ENCODE data around the gene ST3GAL4. TPM values are rescaled to one million over a fixed set of nuclear protein-coding genes. Genes with fewer than 3 reads are reported as not detected.
"Not testable (repeated sequence)": the region's sequence is repeated elsewhere in the genome, so short reads cannot be mapped to it uniquely, and the experiment has no call there.

The ST3GAL4 gene
- total RNA-seq, 1 donor, result 13.8 TPM

GRCh38 chr11:126345283-126345682, 10.2 kb upstream of the ST3GAL4 start:
- H3K27me3 ChIP-seq (ENCODE audit: insufficient read depth, low read length), result no peaks in the 10 kb centered on the region
- no peaks in the 10 kb centered on the region for H3K9me3 ChIP-seq (ENCODE audit: low read depth, low read length)
- no peak overlapping the region for H3K4me3 ChIP-seq (ENCODE audit: insufficient read depth, low read length)
- H2AFZ ChIP-seq (ENCODE audit: low read length), result no peak overlapping the region
- peaks cover 3% of the 10 kb centered on the region for H4K20me1 ChIP-seq (ENCODE audit: insufficient read depth, low read length)
- no peak overlapping the region for H3K4me2 ChIP-seq (ENCODE audit: insufficient read depth, low read length)
- H3K27ac ChIP-seq (ENCODE audit: low read depth, low read length), result no peak overlapping the region
- TF ChIP-seq, protein P1, sequence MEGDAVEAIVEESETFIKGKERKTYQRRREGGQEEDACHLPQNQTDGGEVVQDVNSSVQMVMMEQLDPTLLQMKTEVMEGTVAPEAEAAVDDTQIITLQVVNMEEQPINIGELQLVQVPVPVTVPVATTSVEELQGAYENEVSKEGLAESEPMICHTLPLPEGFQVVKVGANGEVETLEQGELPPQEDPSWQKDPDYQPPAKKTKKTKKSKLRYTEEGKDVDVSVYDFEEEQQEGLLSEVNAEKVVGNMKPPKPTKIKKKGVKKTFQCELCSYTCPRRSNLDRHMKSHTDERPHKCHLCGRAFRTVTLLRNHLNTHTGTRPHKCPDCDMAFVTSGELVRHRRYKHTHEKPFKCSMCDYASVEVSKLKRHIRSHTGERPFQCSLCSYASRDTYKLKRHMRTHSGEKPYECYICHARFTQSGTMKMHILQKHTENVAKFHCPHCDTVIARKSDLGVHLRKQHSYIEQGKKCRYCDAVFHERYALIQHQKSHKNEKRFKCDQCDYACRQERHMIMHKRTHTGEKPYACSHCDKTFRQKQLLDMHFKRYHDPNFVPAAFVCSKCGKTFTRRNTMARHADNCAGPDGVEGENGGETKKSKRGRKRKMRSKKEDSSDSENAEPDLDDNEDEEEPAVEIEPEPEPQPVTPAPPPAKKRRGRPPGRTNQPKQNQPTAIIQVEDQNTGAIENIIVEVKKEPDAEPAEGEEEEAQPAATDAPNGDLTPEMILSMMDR (IDR thresholded peaks at IDR 0.05; ENCODE audit: extremely low read depth, low read depth, low read length), result no peak
- no peaks in the 10 kb centered on the region for H3K36me3 ChIP-seq (ENCODE audit: insufficient read depth, low read length)
- DNase-seq (ENCODE audit: insufficient read length, low spot score, missing footprints), result no peak
- peaks cover 33% of the 10 kb centered on the region for H3K4me1 ChIP-seq (ENCODE audit: insufficient read depth, low read length)
- H3K79me2 ChIP-seq (ENCODE audit: insufficient read depth, low read length), result peaks cover 15% of the 10 kb centered on the region

GRCh38 chr11:126345759-126346585, 9.5 kb upstream of the ST3GAL4 start:
- H3K4me3 ChIP-seq (ENCODE audit: insufficient read depth, low read length), result no peak overlapping the region
- DNase-seq (ENCODE audit: insufficient read length, low spot score, missing footprints), result peak; percentile 84
- peaks cover 3% of the 10 kb centered on the region for H4K20me1 ChIP-seq (ENCODE audit: insufficient read depth, low read length)
- H3K36me3 ChIP-seq (ENCODE audit: insufficient read depth, low read length), result no peaks in the 10 kb centered on the region
- H2AFZ ChIP-seq (ENCODE audit: low read length), result no peak overlapping the region
- no peak overlapping the region for H3K27ac ChIP-seq (ENCODE audit: low read depth, low read length)
- peaks cover 33% of the 10 kb centered on the region for H3K4me1 ChIP-seq (ENCODE audit: insufficient read depth, low read length)
- no peaks in the 10 kb centered on the region for H3K9me3 ChIP-seq (ENCODE audit: low read depth, low read length)
- H3K4me2 ChIP-seq (ENCODE audit: insufficient read depth, low read length), result no peak overlapping the region
- TF ChIP-seq, protein P1 (IDR thresholded peaks at IDR 0.05; ENCODE audit: extremely low read depth, low read depth, low read length), result no peak
- peaks cover 21% of the 10 kb centered on the region for H3K79me2 ChIP-seq (ENCODE audit: insufficient read depth, low read length)
- H3K27me3 ChIP-seq (ENCODE audit: insufficient read depth, low read length), result no peaks in the 10 kb centered on the region

DNA sequence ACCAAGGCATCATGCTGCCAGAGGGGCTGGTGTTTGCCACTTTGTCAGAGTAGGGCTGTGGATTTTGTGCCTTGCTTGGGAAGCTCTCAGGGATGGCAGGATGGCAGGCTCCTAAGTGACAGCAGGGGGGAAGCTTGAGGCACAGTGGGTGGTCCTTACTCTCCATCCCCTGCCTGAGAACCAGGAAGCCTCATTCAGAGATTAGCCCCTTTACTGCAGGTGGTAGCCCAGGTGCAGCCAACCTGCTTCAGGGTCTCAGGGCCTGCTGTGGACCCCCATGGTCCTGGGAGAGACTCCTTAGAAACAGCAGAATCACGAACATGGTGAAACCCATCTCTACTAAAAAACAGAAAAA, 8.9 kb upstream of the ST3GAL4 start:
- peaks cover 27% of the 10 kb centered on the region for H3K79me2 ChIP-seq (ENCODE audit: insufficient read depth, low read length)
- H3K4me1 ChIP-seq (ENCODE audit: insufficient read depth, low read length), result peaks cover 28% of the 10 kb centered on the region
- no peaks in the 10 kb centered on the region for H3K9me3 ChIP-seq (ENCODE audit: low read depth, low read length)
- no peak overlapping the region for H3K4me3 ChIP-seq (ENCODE audit: insufficient read depth, low read length)
- TF ChIP-seq, protein P1 (IDR thresholded peaks at IDR 0.05; ENCODE audit: extremely low read depth, low read depth, low read length), result no peak
- DNase-seq (ENCODE audit: insufficient read length, low spot score, missing footprints), result no peak
- H3K4me2 ChIP-seq (ENCODE audit: insufficient read depth, low read length), result no peak overlapping the region
- no peak overlapping the region for H2AFZ ChIP-seq (ENCODE audit: low read length)
- no peak overlapping the region for H3K27ac ChIP-seq (ENCODE audit: low read depth, low read length)
- peaks cover 3% of the 10 kb centered on the region for H4K20me1 ChIP-seq (ENCODE audit: insufficient read depth, low read length)
- H3K27me3 ChIP-seq (ENCODE audit: insufficient read depth, low read length), result no peaks in the 10 kb centered on the region
- H3K36me3 ChIP-seq (ENCODE audit: insufficient read depth, low read length), result no peaks in the 10 kb centered on the region

DNA sequence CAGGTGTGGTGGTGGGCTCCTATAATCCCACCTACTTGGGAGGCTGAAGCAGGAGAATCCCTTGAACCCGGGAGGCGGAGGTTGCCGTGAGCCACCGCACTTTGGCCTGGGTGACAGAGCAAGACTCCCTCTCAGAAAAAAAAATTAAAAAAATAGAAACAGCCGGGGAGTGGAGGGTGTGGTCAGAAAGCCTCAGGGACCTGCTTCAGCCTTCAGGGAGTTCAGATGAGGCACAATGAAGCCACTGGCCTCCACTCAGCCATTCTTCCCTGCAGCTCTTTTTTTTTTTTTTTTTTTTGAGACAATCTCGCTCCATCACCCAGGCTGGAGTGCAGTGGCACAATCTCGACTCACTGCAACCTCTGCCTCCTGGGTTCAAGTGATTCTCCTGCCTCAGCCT, 8.5 kb upstream of the ST3GAL4 start:
- Histone ChIP-seq H3K4me1 (ENCODE audit: insufficient read depth, low read length) (peaks cover 24% of the 10 kb centered on the region), H3K79me2 (ENCODE audit: insufficient read depth, low read length) (peaks cover 30% of the 10 kb centered on the region)
- not testable (repeated sequence) for H3K36me3 ChIP-seq (ENCODE audit: insufficient read depth, low read length); H2AFZ ChIP-seq (ENCODE audit: low read length); H3K9me3 ChIP-seq (ENCODE audit: low read depth, low read length); H3K4me2 ChIP-seq (ENCODE audit: insufficient read depth, low read length); H3K27me3 ChIP-seq (ENCODE audit: insufficient read depth, low read length); H3K27ac ChIP-seq (ENCODE audit: low read depth, low read length); H4K20me1 ChIP-seq (ENCODE audit: insufficient read depth, low read length); H3K4me3 ChIP-seq (ENCODE audit: insufficient read depth, low read length)
- DNase-seq (ENCODE audit: insufficient read length, low spot score, missing footprints), result peak; percentile 73
